K562 (cell line): Measurements from ENCODE around the gene SYNGR4. TPM values are rescaled to one million over a fixed set of nuclear protein-coding genes. Genes with fewer than 3 reads are reported as not detected.
A peak's percentile ranks its signal among the peaks of the same experiment; 100 is the strongest.

ENCODE experiments used
- CHCHD3 ChIP-seq: fragments of 250-450 bp; sonication (Bioruptor Pico); IDR thresholded peaks from 2 replicates; pipeline ENCODE4 v2.1.2; 2022; ENCODE audit warnings: mild to moderate bottlenecking
- CREB3 ChIP-seq: fragments of 450-650 bp; conservative IDR thresholded peaks from 2 replicates; pipeline ENCODE4 v1.6.1; 2016; ENCODE audit warnings: missing genetic modification characterization, low read depth, mild to moderate bottlenecking, missing compliant biosample characterization, moderate library complexity
- CREBBP ChIP-seq: IDR thresholded peaks from one replicate; pipeline ENCODE4 v1.6.1; 2012; ENCODE audit warnings: low read depth, mild to moderate bottlenecking, control low read depth, inconsistent platforms, low read length
- CTBP1 ChIP-seq: fragments of 450-650 bp; IDR thresholded peaks from 2 replicates; pipeline ENCODE4 v1.6.1; 2016; ENCODE audit warnings: borderline replicate concordance
- DPF2 ChIP-seq: fragments of 450-650 bp; IDR thresholded peaks from 2 replicates; pipeline ENCODE4 v1.6.1; 2016
- ETS1 ChIP-seq: conservative IDR thresholded peaks from 2 replicates; pipeline ENCODE4 v1.6.1; 2011; ENCODE audit warnings: low read depth, mild to moderate bottlenecking, low read length; ENCODE audit not compliant: control insufficient read depth
- ETV5 ChIP-seq: sonication (generic); formaldehyde crosslinking; IDR thresholded peaks from 2 replicates; pipeline ENCODE4 v1.4.0; 2020; ENCODE audit warnings: low read depth, mild to moderate bottlenecking, missing genetic modification reagents
- HDAC2 ChIP-seq: fragments of 450-650 bp; IDR thresholded peaks from 2 replicates; pipeline ENCODE4 v1.6.1; 2016; ENCODE audit warnings: mild to moderate bottlenecking
- IFI16 ChIP-seq: fragments of 250-450 bp; sonication (Bioruptor Pico); IDR thresholded peaks from 2 replicates; pipeline ENCODE4 v2.1.2; 2022; ENCODE audit warnings: mild to moderate bottlenecking, inconsistent platforms
- LARP7 ChIP-seq: fragments of 450-650 bp; IDR thresholded peaks from 2 replicates; pipeline ENCODE4 v1.6.1; 2016
- MEF2A ChIP-seq: IDR thresholded peaks from 2 replicates; pipeline ENCODE4 v1.6.1; 2011; ENCODE audit warnings: low read depth, mild to moderate bottlenecking, low read length, moderate library complexity; ENCODE audit not compliant: control insufficient read depth
- MITF ChIP-seq: IDR thresholded peaks from 2 replicates; pipeline ENCODE4 v1.6.1; 2014; ENCODE audit warnings: antibody characterized with exemption
- MTF1 ChIP-seq: fragments of 250-450 bp; sonication (Bioruptor Pico); IDR thresholded peaks from 2 replicates; pipeline ENCODE4 v1.9.0; 2021; ENCODE audit warnings: moderate library complexity, mild to moderate bottlenecking, inconsistent platforms, borderline replicate concordance
- NUFIP1 ChIP-seq: fragments of 450-650 bp; IDR thresholded peaks from 2 replicates; pipeline ENCODE4 v1.6.1; 2018; ENCODE audit not compliant: partially characterized antibody
- PHF20 ChIP-seq: fragments of 450-650 bp; IDR thresholded peaks from 2 replicates; pipeline ENCODE4 v1.6.1; 2018; ENCODE audit not compliant: partially characterized antibody
- PML ChIP-seq: IDR thresholded peaks from 2 replicates; pipeline ENCODE4 v1.6.1; 2012; ENCODE audit warnings: low read length, inconsistent platforms
- POLR3G ChIP-seq: IDR thresholded peaks from 2 replicates; pipeline ENCODE4 v1.6.1; 2011; ENCODE audit not compliant: insufficient read length, insufficient replicate concordance; ENCODE audit errors: extremely low read depth
- PPARD ChIP-seq: fragments of 250-450 bp; sonication (Bioruptor Pico); IDR thresholded peaks from 2 replicates; pipeline ENCODE4 v1.8.0; 2022; ENCODE audit warnings: inconsistent platforms, mild to moderate bottlenecking, moderate library complexity
- RAD51 ChIP-seq: fragments of 450-650 bp; IDR thresholded peaks from 2 replicates; pipeline ENCODE4 v1.7.1; 2016; ENCODE audit warnings: low read depth, mild to moderate bottlenecking, borderline replicate concordance
- TOE1 ChIP-seq, 2 experiments: fragments of 450-650 bp in 1 of 2; sonication (generic) in 1 of 2; formaldehyde crosslinking in 1 of 2; IDR thresholded peaks; 2 replicates each; pipeline versions ENCODE4 v1.7.1 to v1.8.0; 2016 to 2022; ENCODE audit warnings: borderline replicate concordance in 2 of 2, mild to moderate bottlenecking in 2 of 2, antibody characterized with exemption in 1 of 2, inconsistent platforms in 1 of 2, low read depth in 1 of 2, missing genetic modification reagents in 1 of 2, moderate library complexity in 1 of 2
- TRIM28 ChIP-seq: fragments of 450-650 bp; IDR thresholded peaks from 2 replicates; pipeline ENCODE4 v1.6.1; 2017
- ZNF124 ChIP-seq: sonication (generic); formaldehyde crosslinking; IDR thresholded peaks from 2 replicates; pipeline ENCODE4 v1.8.1; 2022; ENCODE audit warnings: missing genetic modification reagents
- ZNF146 ChIP-seq: IDR thresholded peaks from one replicate; pipeline ENCODE4 v1.6.1; 2018; ENCODE audit warnings: missing compliant biosample characterization; ENCODE audit not compliant: unreplicated experiment
- ZNF184 ChIP-seq: sonication (generic); formaldehyde crosslinking; IDR thresholded peaks from 2 replicates; pipeline ENCODE4 v1.5.0; 2020; ENCODE audit warnings: missing genetic modification reagents
- ZNF232 ChIP-seq: sonication (generic); formaldehyde crosslinking; IDR thresholded peaks from 2 replicates; pipeline ENCODE4 v1.8.0; 2022; ENCODE audit warnings: mild to moderate bottlenecking, missing genetic modification reagents
- ZNF316 ChIP-seq: fragments of 450-650 bp; IDR thresholded peaks from 2 replicates; pipeline ENCODE4 v1.6.1; 2016
- ZNF644 ChIP-seq: fragments of 200-800 bp; sonication (Bioruptor generic); IDR thresholded peaks from 2 replicates; pipeline ENCODE4 v1.6.1; 2016; ENCODE audit warnings: low read depth, missing genetic modification characterization, missing compliant biosample characterization
- ZNF76 ChIP-seq: fragments of 250-450 bp; sonication (Bioruptor Pico); IDR thresholded peaks from 2 replicates; pipeline ENCODE4 v1.4.0; 2020; ENCODE audit warnings: mild to moderate bottlenecking, moderate library complexity, borderline replicate concordance
- polyA plus RNA-seq, 8 experiments: library from polyadenylated mRNA; depleted of rRNA in 4 of 8; stranded (reverse) in 5 of 8; unstranded in 3 of 8; fragments of >200 nt; fragmentation: Nextera tagmentation in 2 of 8; fragmentation: Illumina TruSeq in 1 of 8; extraction: Ambion mirVana in 2 of 8; extraction: Trizol in 1 of 8; gene quantifications; 2 replicates each; pipeline versions ENCODE4 v1.2.1 to v1.2.3, GENCODE V29; 2011 to 2014; ENCODE audit warnings: inconsistent platforms in 1 of 8, missing spikeins in 1 of 8
- total RNA-seq, 7 experiments: library from RNA; depleted of rRNA in 6 of 7; stranded (reverse); fragments of >200 nt in 6 of 7; fragmentation: Illumina TruSeq in 2 of 7; extraction: Trizol in 2 of 7; gene quantifications; 2 replicates each; pipeline versions ENCODE4 v1.2.1 to v1.2.3, GENCODE V29; 2011 to 2021; ENCODE audit warnings: low replicate concordance in 1 of 7

The SYNGR4 gene
- total and polyA plus RNA-seq, 9 of the 15 experiments (the other 6 are each of a cell fraction or from before 2014, with no cell fraction given) = 0.07 to 0.14 TPM; not detected in 7

GRCh38 chr19:48325265-48325910, 38.8 kb upstream of the SYNGR4 start, which contains the start of gene EMP3 (continued):
- TF ChIP-seq ZNF232 (CRISPR knock-in tag) (no peak), TOE1 (IDR thresholded peaks at IDR 0.05; ENCODE audit: borderline replicate concordance) (peak; percentile 68), TOE1 (CRISPR knock-in tag; IDR thresholded peaks at IDR 0.05; ENCODE audit: borderline replicate concordance, low read depth) (no peak), ETV5 (CRISPR knock-in tag) (0 out of 2 replicates have a peak, but pooled peaks have one; percentile 45), MTF1 (no peak), NUFIP1 (no peak), IFI16 (CRISPR knock-in tag) (no peak), ZNF124 (CRISPR knock-in tag) (no peak), CHCHD3 (CRISPR knock-in tag) (peak; percentile 50; the same call in 1 of the 2 replicates), PML (peak; percentile 42; the same call in 1 of the 2 replicates), ZNF644 (tag) (0 out of 2 replicates have a peak, but pooled peaks have one; percentile 52), CREB3 (no peak), CREBBP (no peak), TRIM28 (peak; percentile 30; the same call in 1 of the 2 replicates), HDAC2 (peak; percentile 77), PPARD (no peak), PHF20 (peak; percentile 65), ZNF76 (no peak), POLR3G (no peak), LARP7 (peak; percentile 95), DPF2 (peak; percentile 77), ZNF184 (CRISPR knock-in tag) (no peak), ETS1 (no peak), CTBP1 (peak; percentile 61), ZNF146 (CRISPR knock-in tag) (no peak), RAD51 (no peak), MEF2A (no peak), ZNF316 (no peak; the same call in 1 of the 2 replicates), MITF (no peak)
